Effector memory CD4-positive, alpha-beta T cell (primary cell): ENCODE data around the gene ZBTB39.
"Not testable (repeated sequence)": the region's sequence is repeated elsewhere in the genome, so short reads cannot be mapped to it uniquely, and the experiment has no call there.

Source experiments
- DNase-seq, 3 donors: peaks; one replicate each; pipeline ENCODE4 v3.0.0-alpha.2; 2020
- H3K27ac ChIP-seq: 2 replicates; pipeline ENCODE4 v1.7.0; 2013; ENCODE audit warnings: mild to moderate bottlenecking, low read length, moderate library complexity; ENCODE audit not compliant: insufficient read depth, poor library complexity, severe bottlenecking
- H3K27me3 ChIP-seq: replicated peaks from 2 replicates; pipeline ENCODE4 v1.7.0; 2013; ENCODE audit warnings: mild to moderate bottlenecking, low read length; ENCODE audit not compliant: insufficient read depth, control insufficient read depth, poor library complexity, severe bottlenecking
- H3K36me3 ChIP-seq: 2 replicates; pipeline ENCODE4 v1.7.0; 2013; ENCODE audit warnings: mild to moderate bottlenecking, low read length, moderate library complexity; ENCODE audit not compliant: control insufficient read depth, insufficient read depth
- H3K4me1 ChIP-seq: 2 replicates; pipeline ENCODE4 v1.7.0; 2013; ENCODE audit warnings: low read length, mild to moderate bottlenecking; ENCODE audit not compliant: control insufficient read depth, insufficient read depth, poor library complexity, severe bottlenecking
- H3K4me3 ChIP-seq: 2 replicates; pipeline ENCODE4 v1.7.0; 2013; ENCODE audit warnings: low read length, low read depth, mild to moderate bottlenecking; ENCODE audit not compliant: insufficient read depth, poor library complexity, severe bottlenecking
- H3K9me3 ChIP-seq: 2 replicates; pipeline ENCODE4 v1.7.0; 2013; ENCODE audit warnings: mild to moderate bottlenecking, low read length, moderate library complexity; ENCODE audit not compliant: control insufficient read depth

The ZBTB39 gene

DNA sequence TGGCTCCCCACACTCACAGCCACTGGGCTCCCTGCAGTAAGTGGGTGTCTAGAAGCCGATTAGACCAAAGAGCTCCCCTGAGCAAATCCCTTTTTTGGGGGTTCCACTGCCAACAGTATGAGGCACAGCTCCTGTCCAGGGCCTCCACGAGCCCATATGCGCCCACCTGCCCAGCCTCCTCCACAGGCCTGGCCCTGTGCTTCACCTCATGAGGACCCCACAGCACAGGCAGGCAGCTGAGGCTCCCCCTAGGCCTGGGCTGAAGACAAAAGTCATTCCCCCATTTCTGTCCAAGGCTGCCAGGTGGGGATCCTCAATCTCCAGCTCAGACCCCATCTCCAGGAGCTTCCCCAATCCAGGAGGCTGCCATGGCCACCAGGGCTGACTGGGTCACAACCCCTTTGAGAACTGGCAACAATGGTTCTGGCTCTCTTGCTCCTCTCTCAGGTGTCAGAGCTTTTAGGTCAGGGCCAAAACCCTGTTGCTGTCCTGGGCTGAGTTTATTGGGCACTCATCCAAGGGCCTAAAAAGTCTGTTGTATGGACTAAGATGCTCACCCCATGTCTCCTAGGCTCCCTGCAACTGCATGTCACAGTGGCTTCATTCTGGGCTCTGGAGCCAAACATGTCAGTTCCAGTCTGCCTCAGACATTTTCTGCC is 23.6 kb downstream of the ZBTB39 start:
- H3K27me3 ChIP-seq, H3K27ac ChIP-seq, H3K4me1 ChIP-seq, DNase-seq, H3K9me3 ChIP-seq, H3K36me3 ChIP-seq, H3K4me3 ChIP-seq: not testable (repeated sequence)

DNA sequence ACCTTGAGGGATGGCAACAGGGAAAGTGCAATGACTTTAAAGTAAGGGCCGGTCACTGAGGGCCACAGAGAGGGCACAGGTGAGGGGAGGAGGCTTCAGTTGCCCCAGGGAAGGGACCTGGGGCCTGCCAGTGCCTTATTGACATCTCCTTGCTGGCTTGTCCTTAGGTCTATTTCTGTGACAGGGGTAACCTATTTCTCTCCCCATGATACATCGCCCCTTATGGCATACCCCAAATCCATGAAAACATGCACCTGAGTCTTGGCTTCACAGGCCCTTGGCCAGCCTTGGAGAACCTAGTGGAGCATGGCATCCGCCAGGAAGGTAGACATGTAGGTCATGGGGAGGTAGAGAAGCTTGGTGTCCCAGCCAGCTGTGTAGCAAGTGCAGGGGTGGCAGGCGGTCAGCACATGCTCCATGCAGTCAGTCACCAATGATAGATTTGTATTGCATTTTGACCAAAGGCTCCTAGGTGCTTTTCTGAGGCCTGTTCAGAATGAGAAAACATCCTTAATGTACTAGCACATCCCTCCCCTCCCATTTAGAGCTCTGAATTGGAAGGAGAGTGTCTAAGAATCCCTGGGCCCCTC is 25.3 kb downstream of the ZBTB39 start:
- no peak overlapping the region for H3K27ac ChIP-seq
- H3K27me3 ChIP-seq = no peaks in the 10 kb centered on the region
- no peaks in the 10 kb centered on the region for H3K9me3 ChIP-seq
- no peaks in the 10 kb centered on the region for H3K36me3 ChIP-seq
- H3K4me1 ChIP-seq = no peaks in the 10 kb centered on the region
- no peak for DNase-seq
- no peak overlapping the region for H3K4me3 ChIP-seq

DNA sequence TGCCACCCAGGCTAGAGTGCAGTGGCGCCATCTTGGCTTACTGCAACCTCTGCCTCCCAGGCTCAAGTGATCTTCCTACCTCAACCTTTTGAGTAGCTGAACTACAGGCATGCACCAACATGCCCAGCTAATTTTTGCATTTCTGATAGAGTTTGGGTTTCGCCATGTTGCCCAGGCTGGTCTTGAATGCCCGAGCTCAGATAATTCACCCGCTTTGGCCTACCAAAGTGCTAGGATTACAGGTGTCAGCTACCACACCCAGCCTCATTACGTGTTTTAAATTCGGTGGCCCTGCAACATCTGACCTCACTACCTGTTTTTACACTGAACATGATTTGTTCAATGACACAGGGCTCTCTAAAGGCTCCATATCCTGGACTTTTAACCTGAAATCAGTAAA is 26.1 kb downstream of the ZBTB39 start:
- H3K27ac ChIP-seq = no peak overlapping the region
- no peak overlapping the region for H3K4me3 ChIP-seq
- no peaks in the 10 kb centered on the region for H3K4me1 ChIP-seq
- no peaks in the 10 kb centered on the region for H3K36me3 ChIP-seq
- H3K9me3 ChIP-seq = no peaks in the 10 kb centered on the region
- no peak for DNase-seq
- H3K27me3 ChIP-seq = no peaks in the 10 kb centered on the region

- Histone ChIP-seq H3K4me3 (no peak overlapping the region), H3K27ac (no peak overlapping the region), H3K4me1 (no peaks in the 10 kb centered on the region), H3K36me3 (no peaks in the 10 kb centered on the region), H3K9me3 (no peaks in the 10 kb centered on the region), H3K27me3 (no peaks in the 10 kb centered on the region)
- no peak for DNase-seq
Measured at GRCh38 chr12:56979628-56980027, 26.7 kb downstream of the ZBTB39 start.

GRCh38 chr12:56978397-56979138 is 27.8 kb downstream of the ZBTB39 start:
- Histone ChIP-seq H3K27me3 (no peaks in the 10 kb centered on the region), H3K9me3 (no peaks in the 10 kb centered on the region), H3K36me3 (no peaks in the 10 kb centered on the region), H3K4me3 (no peak overlapping the region), H3K4me1 (no peaks in the 10 kb centered on the region), H3K27ac (no peak overlapping the region)
- DNase-seq = no peak

GRCh38 chr12:56977361-56977760 is 29.0 kb downstream of the ZBTB39 start:
- DNase-seq, H3K36me3 ChIP-seq, H3K4me3 ChIP-seq, H3K9me3 ChIP-seq, H3K27ac ChIP-seq, H3K27me3 ChIP-seq, H3K4me1 ChIP-seq: not testable (repeated sequence)

GRCh38 chr12:56974224-56974623 is 32.1 kb downstream of the ZBTB39 start:
- not testable (repeated sequence) for H3K4me1 ChIP-seq, H3K4me3 ChIP-seq, H3K9me3 ChIP-seq, DNase-seq, H3K27me3 ChIP-seq, H3K36me3 ChIP-seq, H3K27ac ChIP-seq

DNA sequence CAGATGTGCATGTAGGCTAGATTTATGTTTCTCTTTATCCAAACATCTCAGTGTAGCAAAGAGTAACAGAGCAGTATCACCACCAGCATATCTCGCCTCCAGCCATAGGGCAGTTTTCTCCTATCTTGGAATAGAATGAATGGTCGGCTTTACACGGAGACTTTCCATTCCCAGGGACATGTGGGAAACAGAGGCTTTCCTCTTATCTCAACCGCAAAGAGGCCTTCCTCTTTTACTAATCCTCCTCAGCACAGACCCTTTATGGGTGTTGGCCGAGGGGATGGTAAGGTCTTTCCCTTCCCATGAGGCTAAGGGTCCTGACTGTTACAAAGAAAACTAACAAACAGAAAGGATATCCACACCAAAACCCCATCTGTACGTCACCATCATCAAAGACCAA is 37.4 kb downstream of the ZBTB39 start:
- H3K4me3 ChIP-seq, H3K36me3 ChIP-seq, DNase-seq, H3K27me3 ChIP-seq, H3K27ac ChIP-seq, H3K9me3 ChIP-seq, H3K4me1 ChIP-seq: not testable (repeated sequence)

- not testable (repeated sequence) for H3K27me3 ChIP-seq, H3K27ac ChIP-seq, H3K4me1 ChIP-seq, H3K4me3 ChIP-seq, H3K36me3 ChIP-seq, DNase-seq, H3K9me3 ChIP-seq
Measured at GRCh38 chr12:56965997-56966642, 40.2 kb downstream of the ZBTB39 start.

GRCh38 chr12:56965124-56965523 is 41.2 kb downstream of the ZBTB39 start:
- not testable (repeated sequence) for DNase-seq, H3K4me3 ChIP-seq, H3K27ac ChIP-seq, H3K9me3 ChIP-seq, H3K27me3 ChIP-seq, H3K36me3 ChIP-seq, H3K4me1 ChIP-seq
